ENCODE results near the gene LIN54.

The LIN54 gene

GRCh38 chr4:82900066-82900410, 110.6 kb downstream of the LIN54 start:
- DNase-seq (ENCODE audit: low read depth): no peak
- no peak for TF ChIP-seq CTCF (IDR thresholded peaks at IDR 0.05; ENCODE audit: low read depth, low read length, missing control alignments)
- H3K4me3 ChIP-seq (ENCODE audit: low read depth, low read length): peak overlapping the region; percentile 73

- peak overlapping the region; percentile 73 for H3K4me3 ChIP-seq (ENCODE audit: low read depth, low read length)
- TF ChIP-seq CTCF (IDR thresholded peaks at IDR 0.05; ENCODE audit: low read depth, low read length, missing control alignments): no peak
- DNase-seq (ENCODE audit: low read depth): no peak
These were observed 111.1 kb downstream of the LIN54 start for GRCh38 chr4:82899374-82900065.

DNA sequence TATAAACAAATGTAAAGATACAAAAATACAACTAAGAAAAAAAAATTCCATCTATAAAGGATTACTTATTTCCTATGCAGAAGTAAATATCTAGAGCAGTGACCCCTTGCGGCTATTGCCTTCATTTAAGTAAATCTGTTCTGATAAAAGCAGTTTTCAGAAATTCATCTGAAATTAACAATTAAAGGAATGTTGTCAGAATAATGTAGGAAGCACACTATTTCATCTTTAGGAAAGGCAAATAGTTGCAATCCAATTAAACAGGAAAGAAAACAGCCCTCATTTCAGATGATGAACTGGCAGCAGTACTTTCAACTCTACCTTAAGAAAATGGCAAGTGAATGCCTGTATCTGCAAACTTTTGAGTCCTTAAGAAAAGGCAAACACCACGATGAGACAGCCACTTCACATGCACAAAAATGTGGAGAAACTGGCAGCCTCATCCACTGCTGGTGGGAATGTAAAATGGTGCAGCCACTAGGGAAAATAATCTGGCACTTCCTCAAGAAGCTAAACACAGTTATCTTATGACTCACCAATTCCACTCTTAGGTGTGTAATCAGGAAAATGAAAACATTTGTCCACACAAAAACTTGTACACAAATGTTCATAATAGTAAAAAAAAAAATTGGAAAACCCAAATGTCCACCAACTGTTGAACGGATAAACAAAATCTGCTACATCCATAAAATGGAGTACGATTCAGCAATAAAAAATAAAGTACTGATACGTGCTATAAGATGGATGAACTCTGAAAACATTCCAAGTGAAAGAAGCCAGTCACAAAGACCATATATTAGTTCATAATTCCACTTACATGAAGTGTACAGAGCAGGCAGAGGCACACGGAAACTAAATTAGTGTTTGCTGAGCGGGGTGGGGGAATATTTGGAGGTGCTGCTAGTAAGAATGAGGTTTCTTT, 112.0 kb downstream of the LIN54 start:
- H3K4me3 ChIP-seq (ENCODE audit: low read depth, low read length): peak overlapping the region; percentile 73
- no peak for DNase-seq (ENCODE audit: low read depth)
- TF ChIP-seq CTCF (IDR thresholded peaks at IDR 0.05; ENCODE audit: low read depth, low read length, missing control alignments): peak; percentile 48

- TF ChIP-seq CTCF (IDR thresholded peaks at IDR 0.05; ENCODE audit: low read depth, low read length, missing control alignments): no peak
- no peak overlapping the region for H3K4me3 ChIP-seq (ENCODE audit: low read depth, low read length)
- no peak for DNase-seq (ENCODE audit: low read depth)
These were observed 113.9 kb downstream of the LIN54 start for GRCh38 chr4:82896755-82897154.

DNA sequence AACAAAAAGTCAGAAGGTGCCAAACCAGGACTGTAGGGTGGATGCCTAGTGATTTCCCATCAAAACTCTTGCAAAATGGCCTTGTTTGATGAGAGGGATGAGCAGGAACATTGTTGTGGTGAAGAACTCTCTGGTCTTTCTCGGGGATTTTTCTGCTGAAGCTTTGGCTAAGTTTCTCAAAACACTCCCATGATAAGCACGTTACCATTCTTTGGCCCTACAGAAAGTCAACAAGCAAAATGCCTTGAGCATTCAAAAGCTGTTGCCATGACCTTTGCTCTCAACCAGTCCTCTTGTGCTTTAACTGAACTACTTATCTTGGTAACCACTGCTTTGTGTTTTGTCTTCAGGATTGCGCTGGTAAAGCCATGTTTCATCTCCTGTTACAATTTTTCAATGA, 116.7 kb downstream of the LIN54 start:
- TF ChIP-seq CTCF (IDR thresholded peaks at IDR 0.05; ENCODE audit: low read depth, low read length, missing control alignments): no peak
- DNase-seq (ENCODE audit: low read depth): no peak

GRCh38 chr4:82892467-82892802, 118.2 kb downstream of the LIN54 start:
- H3K4me3 ChIP-seq (ENCODE audit: low read depth, low read length): no peak overlapping the region
- DNase-seq (ENCODE audit: low read depth): no peak
- no peak for TF ChIP-seq CTCF (IDR thresholded peaks at IDR 0.05; ENCODE audit: low read depth, low read length, missing control alignments)

More for the DNA sequence above, 116.7 kb downstream of the LIN54 start:
- no peak overlapping the region for H3K4me3 ChIP-seq (ENCODE audit: low read depth, low read length)

Measured in GM12864 (cell line).